Common myeloid progenitor, CD34-positive (primary cell): Measurements from ENCODE around the gene KCNH5. TPM values are rescaled to one million over a fixed set of nuclear protein-coding genes. Genes with fewer than 3 reads are reported as not detected.

Experiments used
- CTCF ChIA-PET: fragments of 350-600 bp; sonication (Branson Sonifier 250); formaldehyde crosslinking; loops from one replicate; lab custom pipeline; 2021; ENCODE audit warnings: antibody characterized with exemption; lab: Charles Lee
- POLR2A ChIA-PET: fragments of 350-600 bp; sonication (Branson Sonifier 250); formaldehyde crosslinking; loops from one replicate; lab custom pipeline; 2021; ENCODE audit warnings: antibody characterized with exemption; lab: Charles Lee
- DNase-seq, 3 donors: peaks; one replicate each; pipeline versions ENCODE4 v3.0.0 to v3.0.0-alpha.2; 2013
- H3K27ac ChIP-seq, 2 experiments: 1 replicate in 1 of 2; 2 replicates in 1 of 2; pipeline ENCODE4 v1.7.0; 2013; ENCODE audit warnings: inconsistent platforms in 2 of 2, low read length in 2 of 2, mild to moderate bottlenecking in 2 of 2, low read depth in 1 of 2, moderate library complexity in 1 of 2; ENCODE audit not compliant: severe bottlenecking in 2 of 2, insufficient read depth in 1 of 2, poor library complexity in 1 of 2
- H3K27me3 ChIP-seq, 5 experiments: replicated peaks in 2 of 5; 1 replicate in 3 of 5; 2 replicates in 2 of 5; pipeline versions ENCODE4 v1.6.1 to v1.7.0; 2013; ENCODE audit warnings: low read length in 4 of 5, mild to moderate bottlenecking in 2 of 5, moderate library complexity in 2 of 5, inconsistent platforms in 1 of 5; ENCODE audit not compliant: insufficient read depth in 5 of 5, control insufficient read depth in 4 of 5
- H3K36me3 ChIP-seq, 4 experiments: 1 replicate in 2 of 4; 2 replicates in 2 of 4; pipeline versions ENCODE4 v1.6.1 to v1.7.0; 2013; ENCODE audit warnings: low read length in 3 of 4, control low read depth in 1 of 4, mild to moderate bottlenecking in 1 of 4; ENCODE audit not compliant: control insufficient read depth in 4 of 4, insufficient read depth in 4 of 4
- H3K4me1 ChIP-seq, 4 experiments: 1 replicate in 3 of 4; 2 replicates in 1 of 4; pipeline versions ENCODE4 v1.6.1 to v1.7.1; 2013; ENCODE audit warnings: low read length in 3 of 4, mild to moderate bottlenecking in 3 of 4, control low read depth in 1 of 4, inconsistent platforms in 1 of 4, moderate library complexity in 1 of 4; ENCODE audit not compliant: control insufficient read depth in 4 of 4, insufficient read depth in 4 of 4; ENCODE audit errors: control extremely low read depth in 1 of 4
- H3K4me3 ChIP-seq, 7 experiments: 1 replicate in 4 of 7; 2 replicates in 3 of 7; pipeline versions ENCODE4 v1.5.1 to v1.7.0; 2013; ENCODE audit warnings: mild to moderate bottlenecking in 7 of 7, low read length in 6 of 7, moderate library complexity in 6 of 7, inconsistent platforms in 2 of 7, low read depth in 2 of 7, control low read depth in 1 of 7; ENCODE audit not compliant: insufficient read depth in 4 of 7, control insufficient read depth in 1 of 7; ENCODE audit errors: extremely low read depth in 1 of 7
- H3K9me3 ChIP-seq, 5 experiments: 1 replicate in 4 of 5; 2 replicates in 1 of 5; pipeline versions ENCODE4 v1.6.1 to v1.7.1; 2013; ENCODE audit warnings: low read length in 4 of 5, mild to moderate bottlenecking in 2 of 5, inconsistent platforms in 1 of 5, low read depth in 1 of 5, moderate library complexity in 1 of 5; ENCODE audit not compliant: control insufficient read depth in 4 of 5, insufficient read depth in 2 of 5; ENCODE audit errors: control extremely low read depth in 1 of 5
- WGBS: methylation state at CpG from one replicate; pipeline ENCODE4 v1.1.5; 2013; ENCODE audit not compliant: insufficient coverage; 5-methylcytosine and 5-hydroxymethylcytosine counted together
- polyA plus RNA-seq: library from polyadenylated mRNA; unstranded; fragments of 120-200 nt; gene quantifications from one replicate; pipeline ENCODE4 v1.2.1, GENCODE V29; 2013

The KCNH5 gene, protein sequence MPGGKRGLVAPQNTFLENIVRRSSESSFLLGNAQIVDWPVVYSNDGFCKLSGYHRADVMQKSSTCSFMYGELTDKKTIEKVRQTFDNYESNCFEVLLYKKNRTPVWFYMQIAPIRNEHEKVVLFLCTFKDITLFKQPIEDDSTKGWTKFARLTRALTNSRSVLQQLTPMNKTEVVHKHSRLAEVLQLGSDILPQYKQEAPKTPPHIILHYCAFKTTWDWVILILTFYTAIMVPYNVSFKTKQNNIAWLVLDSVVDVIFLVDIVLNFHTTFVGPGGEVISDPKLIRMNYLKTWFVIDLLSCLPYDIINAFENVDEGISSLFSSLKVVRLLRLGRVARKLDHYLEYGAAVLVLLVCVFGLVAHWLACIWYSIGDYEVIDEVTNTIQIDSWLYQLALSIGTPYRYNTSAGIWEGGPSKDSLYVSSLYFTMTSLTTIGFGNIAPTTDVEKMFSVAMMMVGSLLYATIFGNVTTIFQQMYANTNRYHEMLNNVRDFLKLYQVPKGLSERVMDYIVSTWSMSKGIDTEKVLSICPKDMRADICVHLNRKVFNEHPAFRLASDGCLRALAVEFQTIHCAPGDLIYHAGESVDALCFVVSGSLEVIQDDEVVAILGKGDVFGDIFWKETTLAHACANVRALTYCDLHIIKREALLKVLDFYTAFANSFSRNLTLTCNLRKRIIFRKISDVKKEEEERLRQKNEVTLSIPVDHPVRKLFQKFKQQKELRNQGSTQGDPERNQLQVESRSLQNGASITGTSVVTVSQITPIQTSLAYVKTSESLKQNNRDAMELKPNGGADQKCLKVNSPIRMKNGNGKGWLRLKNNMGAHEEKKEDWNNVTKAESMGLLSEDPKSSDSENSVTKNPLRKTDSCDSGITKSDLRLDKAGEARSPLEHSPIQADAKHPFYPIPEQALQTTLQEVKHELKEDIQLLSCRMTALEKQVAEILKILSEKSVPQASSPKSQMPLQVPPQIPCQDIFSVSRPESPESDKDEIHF
- not detected for polyA plus RNA-seq

DNA sequence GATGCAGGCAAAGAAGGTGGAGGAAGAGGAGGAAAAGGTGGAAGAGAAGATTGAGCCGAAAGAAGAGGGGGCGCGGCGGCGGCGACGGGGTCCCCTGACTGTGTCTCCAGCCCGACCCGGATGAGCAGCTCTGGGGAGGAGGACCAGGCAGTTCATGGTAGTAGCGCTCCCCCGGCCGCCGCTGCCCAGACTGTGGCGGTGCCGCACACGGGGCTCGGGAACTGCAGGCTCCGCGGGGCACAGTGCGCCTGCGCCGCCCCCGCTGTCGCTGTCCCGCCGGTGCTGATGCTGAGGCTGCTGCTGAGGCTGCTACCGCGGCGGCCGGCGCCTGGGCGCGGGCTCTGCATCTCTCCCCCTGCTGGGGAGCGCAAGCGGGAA, at the start of gene KCNH5:
Gene KCNH5 (minus strand): TSS at position 225 of the 378 bp plus-strand sequence. CDS start 272 bp downstream, outside the sequence.
- WGBS = 0% methylated on average over 30 of the region's 35 CpGs
- H3K36me3 ChIP-seq = no peaks in the 10 kb centered on the region
- H3K27ac ChIP-seq = no peak within 1 kb of the TSS
- peak within 1 kb of the TSS in 5 of 7 experiments; percentile 19 to 48 (median 39) for H3K4me3 ChIP-seq
- POLR2A ChIA-PET = no interaction called here
- H3K9me3 ChIP-seq = no peaks in the 10 kb centered on the region
- peak; percentile 11 to 49 (median 49) for DNase-seq
- peaks cover 9 to 77% (median 34%) of the 10 kb centered on the region in 5 experiments for H3K27me3 ChIP-seq
- peaks cover 0 to 14% (median 4%) of the 10 kb centered on the region in 4 experiments for H3K4me1 ChIP-seq
- CTCF ChIA-PET = no interaction called here

DNA sequence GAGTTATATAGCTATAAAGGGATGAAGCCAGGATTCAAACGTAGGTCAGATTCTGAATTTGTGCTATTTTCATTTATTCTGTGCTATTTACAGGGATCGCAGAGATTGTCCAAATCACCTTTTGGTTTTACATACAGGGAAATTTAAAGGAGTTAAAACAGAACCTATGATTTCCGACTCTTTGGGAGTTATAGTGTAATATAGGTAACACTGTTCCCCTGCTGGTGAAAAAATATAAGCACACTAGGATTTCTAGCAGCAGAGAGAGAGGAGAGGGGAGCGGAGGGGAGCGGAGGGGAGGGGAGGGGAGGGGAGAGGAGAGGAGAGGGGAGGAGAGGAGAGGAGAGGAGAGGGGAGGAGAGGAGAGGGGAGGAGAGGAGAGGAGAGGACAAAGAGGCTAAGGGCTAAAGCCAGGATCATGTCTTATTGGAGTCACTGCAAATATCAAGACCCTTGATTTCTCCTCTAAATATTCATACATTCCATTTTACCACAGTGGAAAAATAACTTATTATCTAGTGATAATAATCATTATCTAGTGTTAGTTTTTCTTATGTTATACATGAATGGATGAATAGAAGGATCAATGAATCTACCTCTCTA, 46.2 kb upstream of the KCNH5 start:
- CTCF ChIA-PET = no interaction called here
- Histone ChIP-seq H3K27ac (no peak overlapping the region), H3K9me3 (no peaks in the 10 kb centered on the region), H3K27me3 (no peaks in the 10 kb centered on the region), H3K36me3 (no peaks in the 10 kb centered on the region), H3K4me3 (no peak overlapping the region), H3K4me1 (no peaks in the 10 kb centered on the region)
- no peak for DNase-seq
- WGBS = 100% methylated on average over 1 of the region's 5 CpGs
- POLR2A ChIA-PET = no interaction called here

DNA sequence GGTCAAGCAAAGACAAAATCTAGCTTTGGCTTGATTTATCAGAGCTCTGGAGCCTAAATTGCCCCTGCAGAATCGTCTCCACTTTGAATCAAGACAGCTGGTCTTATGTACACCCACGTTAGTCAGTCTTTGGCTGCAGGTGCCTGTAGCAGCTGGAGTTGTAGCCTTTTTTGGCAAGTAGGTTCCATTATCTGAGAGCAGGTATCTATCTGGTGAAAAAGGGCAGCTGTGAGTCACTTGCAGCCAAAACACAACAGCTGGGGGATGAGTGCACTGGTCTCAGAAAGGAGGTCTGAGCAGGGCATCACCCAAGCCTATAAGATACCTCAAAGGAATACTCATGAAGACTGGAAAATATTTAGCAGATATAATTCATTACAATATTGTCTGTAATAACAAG, 43.6 kb upstream of the KCNH5 start:
- no peak overlapping the region for H3K27ac ChIP-seq
- no peaks in the 10 kb centered on the region for H3K27me3 ChIP-seq
- DNase-seq = no peak
- ChIA-PET CTCF (no interaction called here), POLR2A (no interaction called here)
- no peaks in the 10 kb centered on the region for H3K36me3 ChIP-seq
- WGBS = 89% methylated on average over 2 of the region's 2 CpGs
- H3K4me3 ChIP-seq = no peak overlapping the region
- H3K9me3 ChIP-seq = no peaks in the 10 kb centered on the region
- H3K4me1 ChIP-seq = no peaks in the 10 kb centered on the region

DNA sequence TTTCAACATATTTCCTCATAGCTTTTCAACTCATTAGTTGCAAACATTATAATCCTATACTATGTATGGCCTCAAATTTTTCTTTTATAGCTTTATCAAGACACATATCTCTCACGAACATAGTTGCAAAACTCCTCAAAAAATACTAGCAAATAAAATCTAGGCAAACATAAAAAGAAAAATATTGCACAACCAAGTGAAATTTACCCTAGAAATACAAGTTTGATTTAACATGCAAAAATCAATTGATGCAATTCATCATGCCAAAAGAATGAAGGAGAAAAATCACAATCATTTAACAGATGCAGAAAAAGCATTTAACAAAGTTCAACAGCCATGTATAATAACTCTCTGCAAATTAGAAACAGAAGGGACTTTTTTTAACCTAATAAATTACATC, 33.3 kb upstream of the KCNH5 start:
- H3K27me3 ChIP-seq = no peaks in the 10 kb centered on the region
- no peaks in the 10 kb centered on the region for H3K9me3 ChIP-seq
- ChIA-PET POLR2A (no interaction called here), CTCF (no interaction called here)
- 89% methylated on average over 1 of the region's 1 CpG for WGBS
- H3K4me3 ChIP-seq = no peak overlapping the region
- no peak overlapping the region for H3K27ac ChIP-seq
- H3K36me3 ChIP-seq = no peaks in the 10 kb centered on the region
- H3K4me1 ChIP-seq = no peaks in the 10 kb centered on the region
- DNase-seq = no peak

- H3K4me1 ChIP-seq = no peaks in the 10 kb centered on the region
- H3K27ac ChIP-seq = no peak overlapping the region
- H3K4me3 ChIP-seq = no peak overlapping the region
- CTCF ChIA-PET = no interaction called here
- no peaks in the 10 kb centered on the region for H3K27me3 ChIP-seq
- POLR2A ChIA-PET = no interaction called here
- H3K9me3 ChIP-seq = no peaks in the 10 kb centered on the region
- no peaks in the 10 kb centered on the region for H3K36me3 ChIP-seq
- DNase-seq = no peak
These were observed 31.2 kb upstream of the KCNH5 start for GRCh38 chr14:63076488-63076887.

DNA sequence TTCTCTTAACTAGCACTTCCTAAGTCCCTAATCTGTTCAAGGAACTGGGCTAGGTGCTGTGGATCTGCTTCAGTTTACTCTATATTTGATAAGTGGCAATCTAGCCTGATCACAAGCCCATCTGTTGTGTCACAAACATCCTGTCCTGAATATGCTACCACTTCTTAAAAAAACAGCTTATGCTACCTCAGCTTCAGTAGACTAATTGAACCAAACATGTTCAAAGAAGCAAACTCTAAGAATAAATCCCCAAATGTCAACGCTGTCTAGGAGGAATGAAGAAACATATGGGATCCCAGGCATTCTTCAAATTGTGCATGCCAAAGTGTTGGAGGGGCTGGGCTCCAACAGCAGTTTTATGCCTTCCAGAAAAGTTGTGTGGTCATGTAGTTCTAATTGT, 10.4 kb upstream of the KCNH5 start:
- DNase-seq = no peak
- Histone ChIP-seq H3K4me3 (no peak overlapping the region), H3K9me3 (no peaks in the 10 kb centered on the region), H3K4me1 (no peaks in the 10 kb centered on the region), H3K27me3 (no peaks in the 10 kb centered on the region), H3K36me3 (no peaks in the 10 kb centered on the region), H3K27ac (no peak overlapping the region)
- ChIA-PET POLR2A (no interaction called here), CTCF (no interaction called here)
- no CpG with 5 or more reads among the region's 1 CpG for WGBS
